ENCODE measurements around the gene TRPM5. TPM values are rescaled to one million over a fixed set of nuclear protein-coding genes. Genes with fewer than 3 reads are reported as not detected.

The TRPM5 gene
- polyA plus RNA-seq, 10 donors: 0.05 TPM; not detected in 8

DNA sequence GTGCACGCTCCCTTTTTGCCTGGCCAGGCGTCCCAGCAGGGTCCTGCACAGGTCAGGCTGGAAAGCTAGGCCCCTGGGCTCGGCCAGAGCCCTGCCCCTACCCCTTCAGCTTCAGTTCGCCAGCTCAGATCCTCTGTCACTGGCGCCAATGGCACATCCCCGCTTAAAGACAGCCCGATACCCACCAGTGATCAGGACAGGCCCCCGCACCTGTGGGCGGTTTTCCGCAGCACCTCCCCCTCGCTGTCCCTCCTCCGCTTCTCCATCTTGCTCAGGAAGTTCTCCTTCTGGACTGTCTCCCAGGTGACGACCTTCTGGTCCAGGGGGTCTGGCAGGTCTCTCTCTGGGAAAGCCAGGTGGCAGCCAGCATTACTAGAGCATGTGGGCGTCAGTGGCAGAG is 37.9 kb downstream of the TRPM5 start:
- DNase-seq: no peak

DNA sequence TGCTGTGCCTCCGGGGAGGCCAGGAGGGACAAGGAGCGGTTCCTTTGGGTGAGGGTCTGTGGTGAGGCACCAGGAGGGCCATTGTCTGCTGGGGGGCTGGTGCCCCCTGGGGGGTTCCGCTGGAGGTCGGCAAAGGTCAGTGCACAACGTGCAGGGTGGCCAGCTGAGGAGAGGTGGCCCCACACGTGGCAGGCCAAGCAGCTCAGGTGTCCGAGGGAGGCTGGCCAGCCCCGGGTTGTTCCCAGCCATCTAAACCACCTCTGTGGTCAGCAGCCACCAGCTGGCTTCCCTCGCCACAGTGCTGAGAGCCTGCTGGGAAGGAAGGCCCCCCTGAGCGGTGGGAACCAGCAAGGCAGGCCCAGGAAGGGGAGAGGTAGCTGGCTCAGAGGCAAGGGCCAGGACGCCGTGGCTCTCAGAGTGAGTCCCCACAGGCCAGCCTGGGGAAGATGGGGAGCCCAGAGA is 39.5 kb downstream of the TRPM5 start:
- DNase-seq: no peak

DNA sequence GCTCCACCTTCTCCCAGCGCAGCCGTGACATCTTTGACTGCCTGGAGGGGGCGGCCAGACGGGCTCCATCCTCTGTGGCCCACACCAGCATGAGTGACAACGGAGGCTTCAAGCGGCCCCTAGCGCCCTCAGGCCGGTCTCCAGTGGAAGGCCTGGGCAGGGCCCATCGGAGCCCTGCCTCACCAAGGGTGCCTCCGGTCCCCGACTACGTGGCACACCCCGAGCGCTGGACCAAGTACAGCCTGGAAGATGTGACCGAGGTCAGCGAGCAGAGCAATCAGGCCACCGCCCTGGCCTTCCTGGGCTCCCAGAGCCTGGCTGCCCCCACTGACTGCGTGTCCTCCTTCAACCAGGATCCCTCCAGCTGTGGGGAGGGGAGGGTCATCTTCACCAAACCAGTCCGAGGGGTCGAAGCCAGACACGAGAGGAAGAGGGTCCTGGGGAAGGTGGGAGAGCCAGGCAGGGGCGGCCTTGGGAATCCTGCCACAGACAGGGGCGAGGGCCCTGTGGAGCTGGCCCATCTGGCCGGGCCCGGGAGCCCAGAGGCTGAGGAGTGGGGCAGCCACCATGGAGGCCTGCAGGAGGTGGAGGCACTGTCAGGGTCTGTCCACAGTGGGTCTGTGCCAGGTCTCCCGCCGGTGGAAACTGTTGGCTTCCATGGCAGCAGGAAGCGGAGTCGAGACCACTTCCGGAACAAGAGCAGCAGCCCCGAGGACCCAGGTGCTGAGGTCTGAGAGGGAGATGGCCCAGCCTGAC is 41.2 kb downstream of the TRPM5 start:
- DNase-seq: no peak

- no peak for DNase-seq
Measured at GRCh38 chr11:2402106-2402505, 42.2 kb downstream of the TRPM5 start.

GRCh38 chr11:2401436-2401984 is 42.8 kb downstream of the TRPM5 start:
- no peak for DNase-seq

DNA sequence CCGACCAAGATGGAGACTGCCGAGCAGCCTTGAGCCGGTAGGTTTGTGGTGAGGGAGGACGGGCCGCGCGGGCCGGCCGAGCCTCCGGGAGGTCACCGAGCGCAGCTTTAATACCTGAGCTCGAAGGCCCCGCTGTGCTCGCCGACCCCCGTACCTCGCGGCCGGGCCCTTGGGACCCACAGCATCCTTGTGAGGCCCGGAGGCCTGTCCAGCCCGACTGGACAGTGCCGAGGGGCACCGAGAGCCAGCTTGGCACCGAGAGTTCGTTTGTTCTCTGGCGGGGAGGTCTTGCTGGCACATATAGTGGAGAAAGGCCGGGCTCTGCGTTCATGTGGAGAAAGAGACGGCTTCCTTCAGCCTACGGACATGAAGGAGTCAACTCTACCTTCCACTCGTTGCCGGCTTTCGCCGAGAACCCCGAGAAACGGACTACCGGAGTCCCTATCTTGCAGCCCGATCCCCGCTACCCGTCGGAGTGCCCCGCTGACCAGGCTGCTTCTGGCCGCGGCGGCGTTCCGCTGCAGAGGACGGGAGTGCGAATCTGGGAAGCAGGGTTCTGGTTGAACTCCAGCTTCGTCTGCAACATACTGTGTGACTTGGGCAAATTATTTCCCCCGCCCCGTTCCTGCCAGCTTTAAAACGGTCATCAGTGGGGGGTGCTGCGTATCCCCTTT is 43.4 kb downstream of the TRPM5 start:
- DNase-seq: no peak

- DNase-seq: peak; percentile 100
Measured at GRCh38 chr11:2400069-2400761, 44.1 kb downstream of the TRPM5 start, which contains the start of gene TSSC4. TSSC4 (plus strand) TSS chr11:2400750; CDS start chr11:2402634, 1,884 bp downstream.

DNA sequence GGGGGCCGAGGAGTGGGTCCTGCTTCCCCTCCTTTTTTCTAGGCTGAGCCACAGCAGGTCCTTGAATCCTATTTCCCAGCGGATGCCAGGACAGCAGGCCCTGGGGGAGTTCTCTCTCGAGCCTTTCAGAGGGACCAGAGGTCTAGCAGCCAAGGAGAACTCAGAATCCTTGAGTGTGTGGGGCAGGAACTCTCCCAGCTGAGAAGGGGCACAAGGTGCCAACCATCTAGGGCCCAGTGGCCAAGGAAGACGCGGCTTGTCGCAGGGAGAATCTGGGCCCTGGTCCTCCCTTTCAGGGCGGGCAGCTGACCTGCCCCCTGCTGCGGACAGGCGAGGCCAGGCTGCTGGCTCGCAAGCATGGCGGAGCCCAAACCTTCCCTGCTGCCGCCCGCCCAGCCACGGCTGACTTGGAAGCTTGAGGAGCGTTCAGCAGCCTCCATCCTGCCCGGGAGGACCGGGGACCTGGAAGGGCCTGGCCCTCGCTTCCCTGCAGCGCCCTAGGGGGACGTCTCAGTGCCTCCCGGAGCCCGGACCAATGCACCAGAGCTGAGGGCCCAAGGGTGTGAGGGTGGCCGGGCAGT is 44.7 kb downstream of the TRPM5 start:
- DNase-seq: no peak

DNA sequence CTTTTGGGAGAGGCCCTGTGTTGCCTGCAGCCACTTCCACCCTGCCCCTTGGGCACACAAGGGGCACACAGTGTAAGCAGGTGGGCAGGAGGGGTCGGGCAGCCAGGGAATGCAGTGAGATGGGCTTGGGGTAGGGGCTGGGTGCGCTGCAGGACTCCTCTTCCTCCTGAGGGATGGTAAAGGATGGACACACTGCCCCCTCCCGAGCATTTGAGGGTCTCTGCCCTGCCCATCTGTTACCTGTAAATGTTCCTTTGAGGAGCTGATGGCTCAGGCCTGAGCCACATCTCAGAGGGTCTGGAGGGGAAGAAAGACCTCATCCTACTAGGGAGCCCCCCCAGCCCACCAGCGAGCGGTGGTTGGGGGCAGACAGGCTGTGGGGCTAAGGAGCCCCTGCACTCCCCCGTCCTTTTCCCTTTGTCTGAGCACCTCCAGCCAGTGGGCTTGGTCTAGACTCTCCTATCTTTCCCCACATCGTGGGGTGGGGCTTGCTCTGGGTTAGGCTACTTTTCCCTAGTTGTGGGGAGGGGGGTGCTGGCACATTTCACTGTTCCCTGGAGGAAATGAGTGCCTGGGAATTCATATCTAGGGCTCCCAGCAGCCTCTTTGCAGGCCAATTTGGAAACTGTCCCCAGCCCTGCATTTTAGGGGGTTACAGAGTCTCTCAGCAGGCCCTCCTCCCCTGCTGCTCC is 45.5 kb downstream of the TRPM5 start:
- DNase-seq: no peak

- DNase-seq: no peak
Measured at GRCh38 chr11:2397005-2397404, 47.3 kb downstream of the TRPM5 start.

GRCh38 chr11:2396471-2396870 is 47.8 kb downstream of the TRPM5 start:
- no peak for DNase-seq

GRCh38 chr11:2395856-2396255 is 48.5 kb downstream of the TRPM5 start:
- no peak for DNase-seq

DNA sequence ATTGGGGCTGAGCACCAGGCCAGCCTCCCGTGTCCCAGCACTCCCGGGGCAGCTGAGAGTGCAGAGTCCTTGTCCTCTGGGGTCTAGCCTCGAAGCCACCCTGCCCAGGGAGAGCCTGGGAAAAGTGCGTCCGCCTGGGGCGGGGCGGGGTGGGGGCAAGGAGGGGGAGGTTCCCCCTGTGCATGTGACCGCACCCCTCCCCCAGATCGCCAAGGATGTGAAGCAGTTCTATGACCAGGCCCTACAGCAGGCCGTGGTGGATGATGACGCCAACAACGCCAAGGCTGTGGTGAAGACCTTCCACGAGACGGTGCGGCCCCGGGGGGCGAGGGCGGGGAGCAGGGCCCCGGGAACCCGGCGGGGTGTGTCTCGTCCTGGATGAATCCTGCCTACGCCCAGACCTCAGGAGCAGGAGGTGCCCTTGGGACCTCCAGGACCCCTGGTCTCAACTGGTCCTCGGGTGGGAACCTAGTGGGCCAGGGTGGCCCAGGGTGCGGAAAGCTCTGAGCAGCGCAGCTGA is 49.0 kb downstream of the TRPM5 start:
- DNase-seq: no peak

DNA sequence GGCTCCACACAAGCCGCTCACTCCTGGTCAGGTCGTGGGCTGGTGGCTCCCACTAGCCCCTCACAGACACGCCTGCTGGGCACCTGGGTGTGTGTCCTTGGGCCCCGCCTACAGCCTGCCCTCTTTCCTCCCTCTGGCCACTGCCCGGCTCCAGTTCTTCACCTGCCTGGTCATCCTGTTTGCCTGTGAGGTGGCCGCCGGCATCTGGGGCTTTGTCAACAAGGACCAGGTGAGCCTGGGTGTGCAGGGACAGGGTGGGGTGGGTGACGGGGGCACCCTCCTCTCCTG is 49.6 kb downstream of the TRPM5 start:
- no peak for DNase-seq

Other genes starting within 250 kb of the TRPM5 start
- under 1 TPM in 5 of 10 donors, not detected in 5; 0.12 to 0.40 (median 0.22) TPM for gene ASCL2, start 173.9 kb downstream of the TRPM5 start, polyA plus RNA-seq (ENCODE audit: insufficient read length in 10 of 10)
- 1 to 10 TPM in 9 of 10 donors, under 1 TPM in 1; 0.50 to 6.0 (median 2.0) TPM for gene C11orf21, start 142.6 kb downstream of the TRPM5 start, polyA plus RNA-seq (ENCODE audit: insufficient read length in 10 of 10)
- gene TSPAN32, start 142.5 kb downstream of the TRPM5 start, polyA plus RNA-seq (ENCODE audit: insufficient read length in 10 of 10): 1 to 10 TPM; 2.0 to 5.6 (median 2.5) TPM
- 100 to 1,000 TPM; 393 to 521 (median 464) TPM for gene CD81, start 67.2 kb downstream of the TRPM5 start, polyA plus RNA-seq (ENCODE audit: insufficient read length in 10 of 10)
- 10 to 100 TPM; 16.8 to 25.2 (median 21.1) TPM for gene TSSC4, start 43.8 kb downstream of the TRPM5 start, polyA plus RNA-seq (ENCODE audit: insufficient read length in 10 of 10)
- 1 to 10 TPM; 1.2 to 3.6 (median 2.4) TPM for gene KCNQ1, start 494 bp upstream of the TRPM5 start, polyA plus RNA-seq (ENCODE audit: insufficient read length in 10 of 10)